ENCODE data around the gene DEPDC5. TPM values are rescaled to one million over a fixed set of nuclear protein-coding genes. Genes with fewer than 3 reads are reported as not detected.
A peak's percentile ranks its signal among the peaks of the same experiment; 100 is the strongest.

The DEPDC5 gene
- total RNA-seq, 2 donors from 2014 or later, result 31.9 to 43.2 TPM

DNA sequence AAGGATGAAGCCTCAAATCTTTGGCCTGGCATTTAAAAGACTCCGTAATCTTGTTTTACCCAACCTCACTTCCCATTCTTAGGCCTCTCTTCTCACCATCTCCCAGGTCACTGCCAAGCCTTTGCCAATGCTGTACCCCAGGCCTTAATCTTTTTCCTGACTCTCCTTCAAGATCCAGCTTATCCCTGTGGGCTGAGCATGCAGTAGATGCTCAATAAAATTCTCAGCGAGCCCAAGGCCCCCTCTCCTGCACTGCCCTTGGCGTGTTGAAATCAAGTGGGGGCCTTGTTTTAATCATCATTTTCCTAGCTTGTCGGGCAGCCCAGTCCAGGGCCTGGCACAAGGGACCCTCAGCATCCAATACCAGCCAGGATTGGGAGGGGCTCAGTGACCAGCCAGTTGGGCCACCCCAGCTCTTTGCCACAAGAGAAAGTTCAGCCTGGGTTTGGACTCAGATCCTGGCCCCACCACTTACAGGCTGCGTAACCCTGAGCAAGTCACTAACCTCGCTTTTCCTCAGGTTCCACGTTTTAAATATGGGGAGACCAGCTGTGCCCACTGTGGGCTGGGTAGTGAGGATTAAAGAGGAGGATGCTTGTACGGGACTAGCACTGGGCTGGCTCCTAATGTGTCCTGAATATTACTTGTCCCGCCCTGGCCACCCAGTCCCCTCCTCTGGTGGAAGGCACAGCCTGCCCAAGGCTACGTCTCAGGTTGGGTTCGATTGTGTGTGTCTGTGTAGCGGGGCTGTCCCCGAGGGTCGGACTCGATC is 189.6 kb downstream of the DEPDC5 start:
- no peaks in the 10 kb centered on the region for H3K9me3 ChIP-seq (ENCODE audit: control insufficient read depth, low read length)
- no peaks in the 10 kb centered on the region for H3K27me3 ChIP-seq (ENCODE audit: control insufficient read depth, insufficient read depth, low read length, poor library complexity, severe bottlenecking)
- peaks cover 16% of the 10 kb centered on the region for H3K36me3 ChIP-seq (ENCODE audit: control insufficient read depth, insufficient read depth, low read length)
- TF ChIP-seq, protein P1, sequence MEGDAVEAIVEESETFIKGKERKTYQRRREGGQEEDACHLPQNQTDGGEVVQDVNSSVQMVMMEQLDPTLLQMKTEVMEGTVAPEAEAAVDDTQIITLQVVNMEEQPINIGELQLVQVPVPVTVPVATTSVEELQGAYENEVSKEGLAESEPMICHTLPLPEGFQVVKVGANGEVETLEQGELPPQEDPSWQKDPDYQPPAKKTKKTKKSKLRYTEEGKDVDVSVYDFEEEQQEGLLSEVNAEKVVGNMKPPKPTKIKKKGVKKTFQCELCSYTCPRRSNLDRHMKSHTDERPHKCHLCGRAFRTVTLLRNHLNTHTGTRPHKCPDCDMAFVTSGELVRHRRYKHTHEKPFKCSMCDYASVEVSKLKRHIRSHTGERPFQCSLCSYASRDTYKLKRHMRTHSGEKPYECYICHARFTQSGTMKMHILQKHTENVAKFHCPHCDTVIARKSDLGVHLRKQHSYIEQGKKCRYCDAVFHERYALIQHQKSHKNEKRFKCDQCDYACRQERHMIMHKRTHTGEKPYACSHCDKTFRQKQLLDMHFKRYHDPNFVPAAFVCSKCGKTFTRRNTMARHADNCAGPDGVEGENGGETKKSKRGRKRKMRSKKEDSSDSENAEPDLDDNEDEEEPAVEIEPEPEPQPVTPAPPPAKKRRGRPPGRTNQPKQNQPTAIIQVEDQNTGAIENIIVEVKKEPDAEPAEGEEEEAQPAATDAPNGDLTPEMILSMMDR (conservative IDR thresholded peaks at IDR 0.05), result no peak
- H3K36me3 Mint-ChIP-seq (ENCODE audit: low read depth), result peaks cover 9% of the 10 kb centered on the region
- no peak overlapping the region for H3K4me3 Mint-ChIP-seq
- no peaks in the 10 kb centered on the region for H3K9me3 Mint-ChIP-seq
- peaks cover 2% of the 10 kb centered on the region for H3K27me3 Mint-ChIP-seq (ENCODE audit: insufficient read depth)
- no peaks in the 10 kb centered on the region for H3K4me1 ChIP-seq (ENCODE audit: control insufficient read depth, insufficient read depth, low read length)
- peak overlapping the region; percentile 94 for H3K27ac ChIP-seq (ENCODE audit: low read depth, low read length)
- DNase-seq, result no peak
- H3K9ac ChIP-seq (ENCODE audit: extremely low read depth, low read length, poor library complexity, severe bottlenecking), result peak overlapping the region; percentile 25
- peak overlapping the region; percentile 67 for H3K4me3 ChIP-seq (ENCODE audit: low read length)
- H3K27ac Mint-ChIP-seq, result peak overlapping the region; percentile 81
- WGBS, 2 experiments (ENCODE audit: insufficient coverage in 1 of 2, insufficient read length in 1 of 2), result 51 to 85% methylated on average over 4 to 15 of the region's 15 CpGs
- H3K4me1 Mint-ChIP-seq, result no peaks in the 10 kb centered on the region

DNA sequence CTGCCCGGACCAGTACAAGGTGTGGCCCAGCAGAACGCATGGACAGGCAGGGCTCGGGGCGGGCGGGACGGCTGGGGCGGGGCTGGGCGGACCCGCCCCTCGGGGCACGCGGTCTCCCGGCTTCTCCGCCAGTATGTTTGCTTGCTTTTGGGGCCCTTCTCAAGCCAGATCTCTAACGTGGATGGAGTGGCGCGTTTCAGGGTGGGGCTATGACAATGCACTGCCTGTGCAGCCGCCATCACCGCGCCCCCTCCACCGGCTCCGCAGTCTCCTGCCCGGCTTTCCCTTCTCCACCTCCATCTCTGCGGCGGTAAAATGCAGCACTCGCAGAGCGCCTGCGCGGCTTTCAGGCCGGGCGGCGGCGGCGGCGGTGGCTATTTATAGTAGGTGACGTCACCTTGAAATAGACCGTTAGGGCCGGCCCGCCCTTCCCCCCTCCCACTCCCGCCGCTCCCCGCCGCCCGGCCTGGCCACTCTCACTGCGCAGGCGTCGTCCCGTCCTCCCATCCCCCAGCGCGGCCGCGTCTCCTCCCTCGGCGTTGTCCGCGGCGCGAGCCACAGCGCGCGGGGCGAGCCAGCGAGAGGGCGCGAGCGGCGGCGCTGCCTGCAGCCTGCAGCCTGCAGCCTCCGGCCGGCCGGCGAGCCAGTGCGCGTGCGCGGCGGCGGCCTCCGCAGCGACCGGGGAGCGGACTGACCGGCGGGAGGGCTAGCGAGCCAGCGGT is 190.3 kb downstream of the DEPDC5 start, which contains the start of gene YWHAH:
Gene YWHAH (plus strand): TSS at position 558 of the 722 bp plus-strand sequence. CDS start 199 bp downstream, outside the sequence.
- Mint-ChIP-seq H3K9me3 (no peaks in the 10 kb centered on the region), H3K36me3 (ENCODE audit: low read depth) (peaks cover 14% of the 10 kb centered on the region), H3K27ac (peak within 1 kb of the TSS; percentile 92), H3K27me3 (ENCODE audit: insufficient read depth) (peaks cover 2% of the 10 kb centered on the region), H3K4me3 (no peak within 1 kb of the TSS), H3K4me1 (no peaks in the 10 kb centered on the region)
- H3K27ac ChIP-seq (ENCODE audit: low read depth, low read length), result peak within 1 kb of the TSS; percentile 94
- peak; percentile 98 for DNase-seq
- no peaks in the 10 kb centered on the region for H3K9me3 ChIP-seq (ENCODE audit: control insufficient read depth, low read length)
- H3K27me3 ChIP-seq (ENCODE audit: control insufficient read depth, insufficient read depth, low read length, poor library complexity, severe bottlenecking), result no peaks in the 10 kb centered on the region
- 0 to 1% methylated on average over 30 to 86 of the region's 86 CpGs for WGBS, 2 experiments (ENCODE audit: insufficient coverage in 1 of 2, insufficient read length in 1 of 2)
- H3K9ac ChIP-seq (ENCODE audit: extremely low read depth, low read length, poor library complexity, severe bottlenecking), result peak within 1 kb of the TSS; percentile 93
- H3K4me3 ChIP-seq (ENCODE audit: low read length), result peak within 1 kb of the TSS; percentile 98
- TF ChIP-seq, protein P1 (conservative IDR thresholded peaks at IDR 0.05), result no peak
- no peaks in the 10 kb centered on the region for H3K4me1 ChIP-seq (ENCODE audit: control insufficient read depth, insufficient read depth, low read length)
- H3K36me3 ChIP-seq (ENCODE audit: control insufficient read depth, insufficient read depth, low read length), result peaks cover 23% of the 10 kb centered on the region

DNA sequence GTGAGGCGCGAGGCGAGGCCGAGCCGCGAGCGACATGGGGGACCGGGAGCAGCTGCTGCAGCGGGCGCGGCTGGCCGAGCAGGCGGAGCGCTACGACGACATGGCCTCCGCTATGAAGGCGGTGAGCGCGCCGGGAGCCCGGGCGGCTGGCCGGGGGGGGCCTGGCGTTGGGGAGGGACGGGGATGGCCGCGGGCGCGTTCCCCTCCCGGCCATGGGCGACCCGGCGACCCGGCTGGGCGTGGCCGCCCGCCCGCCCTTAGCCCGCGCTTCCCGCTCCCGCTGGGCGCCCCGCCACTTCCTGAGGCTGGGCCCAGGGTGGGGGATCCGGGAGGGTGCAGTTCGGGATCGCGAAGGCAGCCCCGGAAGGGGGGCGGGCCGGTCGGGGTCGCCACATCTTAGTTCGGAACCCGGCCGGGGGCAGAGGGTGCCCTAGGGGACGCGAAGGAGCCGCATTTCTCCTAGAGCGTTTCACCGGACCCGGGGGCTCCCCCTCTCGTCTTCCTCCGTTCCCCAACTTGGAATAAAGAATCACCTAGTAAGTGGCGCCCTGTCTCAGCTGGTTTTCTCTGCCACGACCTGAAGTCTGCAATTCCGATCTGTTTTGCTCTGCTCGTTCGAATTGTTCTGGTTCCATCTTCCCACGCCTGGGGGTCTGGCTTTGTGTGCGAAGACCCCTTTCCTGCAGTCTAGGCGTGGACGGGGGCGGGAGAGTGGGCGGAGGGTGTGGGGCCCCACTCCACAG is 191.1 kb downstream of the DEPDC5 start:
- Histone ChIP-seq H3K4me3 (ENCODE audit: low read length) (peak overlapping the region; percentile 98), H3K9ac (ENCODE audit: extremely low read depth, low read length, poor library complexity, severe bottlenecking) (peak overlapping the region; percentile 93), H3K27ac (ENCODE audit: low read depth, low read length) (peak overlapping the region; percentile 94), H3K36me3 (ENCODE audit: control insufficient read depth, insufficient read depth, low read length) (peaks cover 30% of the 10 kb centered on the region), H3K4me1 (ENCODE audit: control insufficient read depth, insufficient read depth, low read length) (no peaks in the 10 kb centered on the region), H3K9me3 (ENCODE audit: control insufficient read depth, low read length) (no peaks in the 10 kb centered on the region), H3K27me3 (ENCODE audit: control insufficient read depth, insufficient read depth, low read length, poor library complexity, severe bottlenecking) (no peaks in the 10 kb centered on the region)
- no peaks in the 10 kb centered on the region for H3K4me1 Mint-ChIP-seq
- no peaks in the 10 kb centered on the region for H3K9me3 Mint-ChIP-seq
- H3K27ac Mint-ChIP-seq, result no peak overlapping the region
- WGBS, 2 experiments (ENCODE audit: insufficient coverage in 1 of 2, insufficient read length in 1 of 2), result 0% methylated on average over 9 to 75 of the region's 76 CpGs
- DNase-seq, result peak; percentile 76
- peaks cover 21% of the 10 kb centered on the region for H3K36me3 Mint-ChIP-seq (ENCODE audit: low read depth)
- H3K4me3 Mint-ChIP-seq, result no peak overlapping the region
- TF ChIP-seq, protein P1 (conservative IDR thresholded peaks at IDR 0.05), result peak; percentile 14
- peaks cover 2% of the 10 kb centered on the region for H3K27me3 Mint-ChIP-seq (ENCODE audit: insufficient read depth)
